Upper lobe of left lung (tissue), 6 donors: Measurements from ENCODE around the gene ITGA4. TPM values are rescaled to one million over a fixed set of nuclear protein-coding genes. Genes with fewer than 3 reads are reported as not detected.
A peak's percentile ranks its signal among the peaks of the same experiment; 100 is the strongest.

ENCODE experiments used
- ATAC-seq, 2 donors: fragments of 200-7000 bp; cut with Tn5 transposase; one replicate each; pipeline ENCODE4 v1.9.1; 2022; ENCODE audit warnings: mild to moderate bottlenecking in 2 of 2, moderate library complexity in 2 of 2; ENCODE audit not compliant: low FRiP score in 2 of 2
- DNase-seq, 2 donors: peaks; one replicate each; pipeline ENCODE4 v3.0.0-alpha.2; 2019 to 2020
- H3K27ac ChIP-seq, 4 donors: fragments of 200-600 bp; sonication (generic); one replicate each; pipeline ENCODE4 v1.5.1; 2016 to 2019
- H3K27me3 ChIP-seq, 4 donors: fragments of 200-600 bp; sonication (generic); one replicate each; pipeline ENCODE4 v1.5.1; 2017 to 2019
- H3K36me3 ChIP-seq, 4 donors: fragments of 200-600 bp; sonication (generic); one replicate each; pipeline ENCODE4 v1.5.1; 2016 to 2019
- H3K4me1 ChIP-seq, 4 donors: fragments of 200-600 bp; sonication (generic); one replicate each; pipeline ENCODE4 v1.5.1; 2018 to 2019
- H3K4me3 ChIP-seq, 4 donors: fragments of 200-600 bp; sonication (generic); one replicate each; pipeline ENCODE4 v1.5.1; 2017 to 2019; ENCODE audit warnings: mild to moderate bottlenecking in 2 of 4, moderate library complexity in 1 of 4
- H3K9me3 ChIP-seq, 4 donors: fragments of 200-600 bp; sonication (generic); one replicate each; pipeline ENCODE4 v1.5.1; 2018 to 2019
- CTCF ChIP-seq, 6 experiments: fragments of 450-650 bp in 4 of 6; fragments of 200-600 bp in 2 of 6; sonication (generic) in 2 of 6; IDR thresholded peaks; one replicate each; pipeline ENCODE4 v1.5.1; 2016 to 2019; ENCODE audit warnings: antibody characterized with exemption in 6 of 6
- EP300 ChIP-seq, 4 donors: sonication (generic); formaldehyde crosslinking; IDR thresholded peaks; one replicate each; pipeline ENCODE4 v1.5.1; 2017; ENCODE audit warnings: antibody characterized with exemption in 4 of 4, control low read depth in 2 of 4
- POLR2A ChIP-seq, 4 donors: fragments of 450-650 bp; IDR thresholded peaks; one replicate each; pipeline ENCODE4 v1.5.1; 2016 to 2017; ENCODE audit warnings: antibody characterized with exemption in 4 of 4, mild to moderate bottlenecking in 2 of 4
- POLR2AphosphoS5 ChIP-seq, 2 donors: sonication (generic); formaldehyde crosslinking; IDR thresholded peaks; one replicate each; pipeline ENCODE4 v1.5.1; 2017; ENCODE audit warnings: antibody characterized with exemption in 2 of 2
- WGBS, 2 donors: methylation state at CpG; one replicate each; pipeline ENCODE4 v1.1.5; 2017 to 2018; 5-methylcytosine and 5-hydroxymethylcytosine counted together
- total RNA-seq, 6 donors: library from RNA; depleted of rRNA in 4 of 6; stranded (reverse); fragments of >200 nt in 4 of 6; gene quantifications; one replicate each; pipeline versions ENCODE4 v1.1.0 to v1.2.1, GENCODE V29; 2016 to 2021
- donor health status: DM: no; HTN: no; CAD: no; lungs with moderate emphysema.
- donor health status: DM: no; HTN: yes; CAD: no; lungs with severe emphysema.

Gene ITGA4
- total RNA-seq, 6 donors from 2014 or later = 13.9 to 30.5 (median 23.9) TPM

GRCh38 chr2:181430406-181431118 lies 26.6 kb upstream of the ITGA4 start:
- Histone ChIP-seq H3K27ac (no peak overlapping the region), H3K4me1 (no peaks in the 10 kb centered on the region), H3K27me3 (no peaks in the 10 kb centered on the region), H3K4me3 (no peak overlapping the region), H3K9me3 (no peaks in the 10 kb centered on the region), H3K36me3 (no peaks in the 10 kb centered on the region)
- ATAC-seq (peak in 1 of 2 donors; percentile 21), DNase-seq (no peak)
- TF ChIP-seq CTCF (IDR thresholded peaks at IDR 0.05) (peak; percentile 11 to 42 (median 36)), EP300 (IDR thresholded peaks at IDR 0.05) (no peak)
- 52 to 53% methylated on average over 3 of the region's 3 CpGs for WGBS, 2 donors

- Histone ChIP-seq H3K27ac (no peak overlapping the region), H3K27me3 (no peaks in the 10 kb centered on the region), H3K4me1 (no peaks in the 10 kb centered on the region), H3K36me3 (no peaks in the 10 kb centered on the region), H3K9me3 (no peaks in the 10 kb centered on the region), H3K4me3 (no peak overlapping the region)
- no peak for ATAC-seq
- DNase-seq = no peak
- TF ChIP-seq CTCF (IDR thresholded peaks at IDR 0.05) (no peak), POLR2AphosphoS5 (IDR thresholded peaks at IDR 0.05) (no peak), EP300 (IDR thresholded peaks at IDR 0.05) (no peak), POLR2A (IDR thresholded peaks at IDR 0.05) (no peak)
Observed at GRCh38 chr2:181431674-181432073, 25.5 kb upstream of the ITGA4 start.

- 42 to 56% methylated on average over 1 of the region's 1 CpG for WGBS, 2 donors
- ATAC-seq = no peak
Observed at GRCh38 chr2:181438261-181438660, 18.9 kb upstream of the ITGA4 start.

DNA sequence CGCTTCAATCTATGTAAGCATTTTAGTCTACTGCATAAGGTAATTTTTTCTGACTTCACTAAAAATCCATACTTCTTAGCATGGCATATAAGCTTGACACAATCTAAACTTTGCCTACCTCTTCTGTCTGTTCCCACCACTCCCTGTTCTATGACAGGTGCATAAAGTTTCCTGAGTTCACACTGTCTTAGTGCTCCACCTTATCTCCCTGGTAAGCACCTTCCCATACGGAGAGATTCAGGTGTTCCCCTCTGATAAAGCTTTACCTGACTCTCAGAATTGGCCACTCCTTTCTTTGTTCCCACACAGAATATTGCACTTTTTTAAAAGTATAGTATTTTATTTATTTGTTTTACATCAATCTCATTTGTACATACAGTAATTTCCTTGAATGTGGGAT lies 16.8 kb upstream of the ITGA4 start:
- no peak for ATAC-seq

More at GRCh38 chr2:181438261-181438660, 18.9 kb upstream of the ITGA4 start:
- H3K9me3 ChIP-seq = no peaks in the 10 kb centered on the region
- H3K27me3 ChIP-seq = no peaks in the 10 kb centered on the region
- no peak for TF ChIP-seq EP300 (IDR thresholded peaks at IDR 0.05)
- no peaks in the 10 kb centered on the region for H3K4me1 ChIP-seq
- no peak overlapping the region for H3K4me3 ChIP-seq
- H3K27ac ChIP-seq = no peak overlapping the region
- DNase-seq = no peak
- H3K36me3 ChIP-seq = no peaks in the 10 kb centered on the region

GRCh38 chr2:181440919-181441318 lies 16.3 kb upstream of the ITGA4 start:
- Histone ChIP-seq H3K27me3 (no peaks in the 10 kb centered on the region), H3K27ac (no peak overlapping the region), H3K9me3 (no peaks in the 10 kb centered on the region), H3K4me1 (no peaks in the 10 kb centered on the region), H3K4me3 (no peak overlapping the region), H3K36me3 (no peaks in the 10 kb centered on the region)
- no peak for ATAC-seq
- no peak for DNase-seq
- TF ChIP-seq POLR2A (IDR thresholded peaks at IDR 0.05) = no peak
- no peak for TF ChIP-seq EP300 (IDR thresholded peaks at IDR 0.05)
- no peak for TF ChIP-seq POLR2AphosphoS5 (IDR thresholded peaks at IDR 0.05)
- no peak for TF ChIP-seq CTCF (IDR thresholded peaks at IDR 0.05)
- 62% methylated on average over 3 of the region's 3 CpGs for WGBS, 2 donors

More for the DNA sequence above, 16.8 kb upstream of the ITGA4 start:
- DNase-seq = no peak
- no peak overlapping the region for H3K27ac ChIP-seq
- no peaks in the 10 kb centered on the region for H3K27me3 ChIP-seq
- TF ChIP-seq POLR2A (IDR thresholded peaks at IDR 0.05) (no peak), CTCF (IDR thresholded peaks at IDR 0.05) (no peak), EP300 (IDR thresholded peaks at IDR 0.05) (no peak), POLR2AphosphoS5 (IDR thresholded peaks at IDR 0.05) (no peak)
- WGBS, 2 donors = 91 to 96% methylated on average over 2 of the region's 2 CpGs
- no peaks in the 10 kb centered on the region for H3K4me1 ChIP-seq
- H3K36me3 ChIP-seq = no peaks in the 10 kb centered on the region
- H3K9me3 ChIP-seq = no peaks in the 10 kb centered on the region
- no peak overlapping the region for H3K4me3 ChIP-seq
